OCI-LY3 (cell line): Measurements from ENCODE around the gene CLIC5.

Experiments
- H2AFZ ChIP-seq: fragments of 200-600, 300-600 bp; shearing (Covaris generic); 2 replicates; pipeline ENCODE4 v1.6.0; 2014; ENCODE audit warnings: antibody characterized with exemption, low read depth, low read length
- H3K27ac ChIP-seq: fragments of 200-600, 300-600 bp; sonication (generic); 2 replicates; pipeline ENCODE4 v1.5.1; 2014; ENCODE audit warnings: mild to moderate bottlenecking, low read length, moderate library complexity, mixed read lengths
- H3K27me3 ChIP-seq: fragments of 200-600, 300-600 bp; sonication (generic); 2 replicates; pipeline ENCODE4 v1.6.1; 2014; ENCODE audit warnings: low read depth, low read length, mixed read lengths
- H3K36me3 ChIP-seq: fragments of 200-600, 300-600 bp; sonication (generic); replicated peaks from 2 replicates; pipeline ENCODE3; 2014; ENCODE audit warnings: low read depth, low read length, mixed read lengths
- H3K4me1 ChIP-seq: fragments of 300-600, 200-600 bp; sonication (generic); 2 replicates; pipeline ENCODE4 v1.6.1; 2014; ENCODE audit warnings: low read length, mixed read lengths
- H3K4me2 ChIP-seq: fragments of 200-600, 300-600 bp; sonication (generic); 2 replicates; pipeline ENCODE4 v1.6.1; 2014; ENCODE audit warnings: low read length, mixed read lengths
- H3K4me3 ChIP-seq: fragments of 300-600, 200-600 bp; sonication (generic); 2 replicates; pipeline ENCODE4 v1.5.1; 2014; ENCODE audit warnings: antibody characterized with exemption, mild to moderate bottlenecking, low read length, moderate library complexity
- H3K79me2 ChIP-seq: fragments of 300-600, 200-600 bp; shearing (Covaris generic); 2 replicates; pipeline ENCODE4 v1.6.1; 2014; ENCODE audit warnings: mild to moderate bottlenecking, low read length, mixed read lengths
- H3K9ac ChIP-seq: fragments of 300-600, 200-600 bp; shearing (Covaris generic); 2 replicates; pipeline ENCODE4 v1.6.0; 2014; ENCODE audit warnings: mild to moderate bottlenecking, low read length, moderate library complexity
- H3K9me3 ChIP-seq: fragments of 200-600, 300-600 bp; shearing (Covaris generic); 2 replicates; pipeline ENCODE4 v1.6.1; 2014; ENCODE audit warnings: low read length, mixed read lengths; ENCODE audit not compliant: insufficient read depth
- H4K20me1 ChIP-seq: fragments of 200-600, 300-600 bp; sonication (generic); 2 replicates; pipeline ENCODE4 v1.6.1; 2016; ENCODE audit warnings: low read length, mixed read lengths; ENCODE audit not compliant: insufficient read depth
- CTCF ChIP-seq: fragments of 200-600, 300-600 bp; sonication (generic); IDR thresholded peaks from 2 replicates; pipeline ENCODE4 v1.5.1; 2014; ENCODE audit warnings: antibody characterized with exemption, low read length, low read depth
- EZH2phosphoT487 ChIP-seq: fragments of 200-600 bp; shearing (Covaris generic); IDR thresholded peaks from 2 replicates; pipeline ENCODE4 v1.6.1; 2018; ENCODE audit warnings: antibody characterized with exemption, mixed run types, low read depth

CLIC5 gene

DNA sequence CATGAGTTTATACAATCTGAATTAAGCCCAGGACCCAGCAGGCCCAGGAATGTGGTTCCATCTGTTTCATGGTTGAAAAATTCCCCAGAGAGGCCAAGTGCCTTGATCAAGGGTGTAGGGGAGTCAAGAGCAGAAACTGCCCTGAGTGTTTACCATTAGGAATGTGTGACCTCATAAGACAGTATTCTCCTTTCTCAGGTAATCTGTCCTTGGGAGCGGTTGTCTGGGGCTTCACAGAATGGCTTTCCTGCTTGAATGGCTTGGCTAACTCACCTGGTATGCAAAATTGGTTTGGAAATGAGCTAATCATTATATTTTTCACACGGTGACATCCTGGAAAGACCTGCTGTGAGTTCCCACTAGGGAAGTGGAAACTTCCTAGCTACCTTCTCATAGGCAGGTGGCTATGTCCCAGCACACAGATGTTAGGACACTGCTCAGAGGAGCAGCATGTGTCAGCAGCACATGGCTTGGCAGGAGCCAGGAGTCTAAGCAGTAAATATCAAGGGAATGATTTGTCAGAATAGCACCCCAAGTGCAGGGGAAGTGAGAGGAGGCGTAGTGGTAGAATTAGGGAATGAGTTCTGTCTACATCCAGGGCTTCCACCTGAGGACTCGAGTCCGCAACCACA lies 17.7 kb downstream of the CLIC5 start:
- no peak overlapping the region for H3K9ac ChIP-seq
- H3K27me3 ChIP-seq = no peaks in the 10 kb centered on the region
- no peaks in the 10 kb centered on the region for H3K9me3 ChIP-seq
- H3K4me1 ChIP-seq = no peaks in the 10 kb centered on the region
- H3K36me3 ChIP-seq = no peaks in the 10 kb centered on the region
- TF ChIP-seq CTCF (no peak), EZH2phosphoT487 (no peak)
- H3K4me3 ChIP-seq = no peak overlapping the region
- H2AFZ ChIP-seq = no peak overlapping the region
- no peak overlapping the region for H3K4me2 ChIP-seq
- H4K20me1 ChIP-seq = no peaks in the 10 kb centered on the region
- no peak overlapping the region for H3K27ac ChIP-seq
- no peaks in the 10 kb centered on the region for H3K79me2 ChIP-seq

DNA sequence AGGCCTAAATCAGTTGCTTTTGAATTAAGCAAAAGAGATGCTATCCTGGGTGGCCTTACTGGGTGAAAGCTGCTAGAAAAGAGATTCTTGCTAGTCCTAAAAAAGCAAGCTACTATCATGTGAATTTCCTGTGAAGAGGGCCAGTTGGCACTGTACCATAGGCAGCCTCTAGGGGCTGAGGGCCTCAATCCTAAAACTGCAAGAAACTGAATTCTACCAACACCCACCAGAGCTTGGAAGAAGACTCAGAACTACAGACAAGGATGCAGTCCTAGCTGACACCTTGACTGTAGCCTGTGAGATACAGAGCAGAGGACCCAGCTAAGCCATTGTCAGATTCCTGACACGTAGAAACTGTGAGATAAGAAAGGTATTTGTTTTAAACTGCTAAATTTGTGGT lies 24.5 kb downstream of the CLIC5 start:
- Histone ChIP-seq H3K4me3 (no peak overlapping the region), H3K79me2 (no peaks in the 10 kb centered on the region), H3K9me3 (no peaks in the 10 kb centered on the region), H4K20me1 (no peaks in the 10 kb centered on the region), H3K4me2 (no peak overlapping the region), H3K27ac (no peak overlapping the region), H3K27me3 (no peaks in the 10 kb centered on the region), H3K4me1 (no peaks in the 10 kb centered on the region), H3K9ac (no peak overlapping the region), H3K36me3 (no peaks in the 10 kb centered on the region), H2AFZ (no peak overlapping the region)
- TF ChIP-seq EZH2phosphoT487 (no peak), CTCF (no peak)

- Histone ChIP-seq H3K9me3 (no peaks in the 10 kb centered on the region), H3K4me1 (no peaks in the 10 kb centered on the region), H3K27me3 (no peaks in the 10 kb centered on the region), H3K9ac (no peak overlapping the region), H3K79me2 (no peaks in the 10 kb centered on the region), H3K4me3 (no peak overlapping the region), H3K36me3 (no peaks in the 10 kb centered on the region), H4K20me1 (no peaks in the 10 kb centered on the region), H3K4me2 (no peak overlapping the region), H2AFZ (no peak overlapping the region), H3K27ac (no peak overlapping the region)
- no peak for TF ChIP-seq EZH2phosphoT487
- no peak for TF ChIP-seq CTCF
Measured at GRCh38 chr6:45990162-45990561, 25.5 kb downstream of the CLIC5 start.

DNA sequence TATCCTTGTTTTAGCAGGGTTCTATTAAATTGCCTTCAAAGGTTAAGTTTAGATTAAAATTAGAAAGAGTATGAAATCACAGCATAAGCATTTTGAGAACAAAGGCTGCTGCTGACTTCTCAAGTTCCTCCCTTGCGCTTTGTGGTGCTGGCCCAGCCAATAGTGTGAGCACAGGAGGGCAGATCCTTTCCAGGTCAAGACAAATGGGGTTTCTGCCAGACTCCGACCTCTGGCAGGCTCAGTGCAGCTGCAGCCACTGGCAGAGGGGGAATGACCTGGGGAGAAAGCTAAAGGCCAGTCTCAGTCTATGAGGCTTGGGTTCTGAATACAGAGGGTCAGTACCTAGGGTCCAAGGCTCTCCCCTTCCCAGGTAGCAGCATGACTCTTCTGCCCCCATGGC lies 27.0 kb downstream of the CLIC5 start:
- no peaks in the 10 kb centered on the region for H3K79me2 ChIP-seq
- H3K36me3 ChIP-seq = no peaks in the 10 kb centered on the region
- H3K27me3 ChIP-seq = no peaks in the 10 kb centered on the region
- no peak overlapping the region for H3K27ac ChIP-seq
- TF ChIP-seq EZH2phosphoT487 (no peak), CTCF (no peak)
- H3K9me3 ChIP-seq = no peaks in the 10 kb centered on the region
- H2AFZ ChIP-seq = no peak overlapping the region
- no peak overlapping the region for H3K4me2 ChIP-seq
- no peak overlapping the region for H3K4me3 ChIP-seq
- H4K20me1 ChIP-seq = no peaks in the 10 kb centered on the region
- no peak overlapping the region for H3K9ac ChIP-seq
- no peaks in the 10 kb centered on the region for H3K4me1 ChIP-seq
